ENCODE measurements around the gene DDX54.

DDX54 gene

DNA sequence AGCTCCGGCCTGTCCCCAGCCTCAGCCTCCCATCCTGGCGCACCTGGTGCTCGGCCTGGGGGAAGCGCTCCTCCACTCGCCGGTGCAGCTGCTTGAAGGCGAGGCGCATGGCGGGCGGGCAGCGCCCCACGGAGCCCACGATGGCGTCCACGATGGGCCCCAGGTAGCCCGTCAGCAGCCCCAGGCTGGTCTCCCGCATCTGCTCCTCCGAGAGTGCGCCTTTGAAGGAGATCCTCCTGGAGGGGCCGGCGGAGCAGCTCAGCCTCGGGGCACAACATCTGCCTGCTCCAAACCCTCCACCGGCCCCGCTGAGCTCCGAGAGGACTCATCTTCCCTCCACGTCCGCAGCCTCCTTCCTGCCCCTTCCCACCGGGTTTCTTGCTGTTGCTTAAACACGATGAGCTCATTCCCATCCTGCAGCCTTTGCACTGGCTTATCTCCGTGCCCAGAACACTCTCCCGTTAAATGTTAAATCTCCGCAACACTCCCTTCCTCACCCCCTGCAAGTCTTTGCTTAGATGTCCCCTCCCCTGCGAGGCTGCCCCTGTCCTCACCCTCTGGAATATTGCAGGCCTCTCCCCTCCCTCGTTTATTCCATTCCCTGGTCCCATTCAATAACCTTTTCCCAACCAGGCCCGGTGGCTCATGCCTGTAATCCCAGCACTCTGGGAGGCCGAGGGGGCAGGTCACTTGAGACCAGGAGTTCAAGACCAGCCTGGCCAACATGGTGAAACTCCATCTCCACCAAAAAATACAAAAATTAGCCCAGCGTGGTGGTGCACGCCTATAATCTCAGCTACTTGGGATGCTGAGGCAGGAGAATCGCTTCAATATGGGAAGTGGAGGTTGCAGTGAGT is 73.0 kb downstream of the DDX54 start:
- H3K9ac ChIP-seq (ENCODE audit: low read depth, low read length), result no peak overlapping the region
- H3K27ac ChIP-seq (ENCODE audit: low read depth, low read length), result no peak overlapping the region
- no peaks in the 10 kb centered on the region for H3K4me1 ChIP-seq (ENCODE audit: insufficient read depth, low read length)
- no peak overlapping the region for H3K4me3 ChIP-seq (ENCODE audit: low read length)
- H3K36me3 ChIP-seq (ENCODE audit: insufficient read depth, low read length), result no peaks in the 10 kb centered on the region
- H3K27me3 ChIP-seq (ENCODE audit: insufficient read depth, low read length), result no peaks in the 10 kb centered on the region
- WGBS, result 76% methylated on average over 39 of the region's 39 CpGs
- H3K9me3 ChIP-seq (ENCODE audit: insufficient read depth, low read depth, low read length), result no peaks in the 10 kb centered on the region

- no peak overlapping the region for H3K27ac ChIP-seq (ENCODE audit: low read depth, low read length)
- no peaks in the 10 kb centered on the region for H3K4me1 ChIP-seq (ENCODE audit: insufficient read depth, low read length)
- H3K4me3 ChIP-seq (ENCODE audit: low read length), result no peak overlapping the region
- H3K9me3 ChIP-seq (ENCODE audit: insufficient read depth, low read depth, low read length), result no peaks in the 10 kb centered on the region
- WGBS, result 88% methylated on average over 2 of the region's 3 CpGs
- no peaks in the 10 kb centered on the region for H3K36me3 ChIP-seq (ENCODE audit: insufficient read depth, low read length)
- H3K9ac ChIP-seq (ENCODE audit: low read depth, low read length), result no peak overlapping the region
- no peaks in the 10 kb centered on the region for H3K27me3 ChIP-seq (ENCODE audit: insufficient read depth, low read length)
Observed at GRCh38 chr12:113111247-113111646, 74.0 kb downstream of the DDX54 start.

DNA sequence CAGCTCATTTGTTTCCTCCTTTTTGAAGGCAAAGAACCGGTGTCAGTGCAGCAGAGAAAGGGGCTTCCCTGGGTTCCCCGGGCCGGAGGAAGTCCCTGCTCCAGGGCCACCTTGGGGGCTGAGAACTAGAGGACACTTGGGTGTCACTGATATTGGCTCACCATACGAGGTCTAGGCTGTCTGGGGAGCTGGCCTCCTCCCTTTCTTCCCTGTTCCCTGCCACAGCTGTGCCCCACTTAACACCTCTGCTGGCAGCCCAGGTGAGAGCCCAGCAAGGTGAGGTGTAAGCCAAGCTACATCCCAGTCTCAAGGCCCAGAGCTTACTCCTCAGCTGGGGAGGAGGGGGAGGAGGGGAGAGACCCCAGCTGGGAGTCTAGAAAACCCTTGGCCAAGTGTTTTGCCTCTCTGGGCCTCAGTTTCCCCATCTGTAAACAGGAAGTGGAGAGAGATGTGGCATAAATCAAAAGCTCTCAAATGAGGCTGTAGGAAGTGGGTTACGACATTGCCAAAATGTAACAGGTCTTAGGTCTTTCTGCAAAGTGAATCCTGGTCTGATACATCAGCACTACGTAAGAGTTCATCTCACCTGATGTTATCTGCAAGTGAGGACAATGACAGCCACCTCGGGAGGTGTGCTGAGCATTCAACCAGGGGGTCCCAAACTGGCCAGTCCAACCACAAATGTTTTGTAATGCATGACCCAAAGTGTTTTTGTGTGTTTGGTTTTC is 75.2 kb downstream of the DDX54 start:
- Histone ChIP-seq H3K36me3 (ENCODE audit: insufficient read depth, low read length) (no peaks in the 10 kb centered on the region), H3K4me1 (ENCODE audit: insufficient read depth, low read length) (no peaks in the 10 kb centered on the region), H3K9me3 (ENCODE audit: insufficient read depth, low read depth, low read length) (no peaks in the 10 kb centered on the region), H3K4me3 (ENCODE audit: low read length) (no peak overlapping the region), H3K27me3 (ENCODE audit: insufficient read depth, low read length) (no peaks in the 10 kb centered on the region), H3K9ac (ENCODE audit: low read depth, low read length) (no peak overlapping the region), H3K27ac (ENCODE audit: low read depth, low read length) (no peak overlapping the region)
- WGBS, result 77% methylated on average over 7 of the region's 7 CpGs

DNA sequence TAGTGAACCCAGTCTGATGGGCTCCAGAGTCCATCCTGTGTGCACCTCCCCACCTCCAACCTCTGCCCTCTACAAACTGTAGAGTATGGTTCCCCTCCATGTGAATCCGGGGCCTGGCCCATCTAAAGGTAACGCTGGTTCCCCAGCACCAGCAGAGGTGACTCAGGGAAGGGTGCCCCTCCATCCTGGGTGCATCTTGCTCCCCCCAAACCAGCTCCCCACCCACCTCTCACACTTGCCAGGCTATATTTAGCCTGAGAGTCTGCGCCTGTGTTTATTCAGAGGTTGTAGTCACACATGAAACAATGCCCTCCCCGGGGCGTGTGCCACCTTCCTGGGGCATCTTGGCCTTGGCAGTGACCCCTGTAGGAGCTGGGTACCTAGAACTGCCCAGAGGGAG is 75.9 kb downstream of the DDX54 start:
- no peak overlapping the region for H3K27ac ChIP-seq (ENCODE audit: low read depth, low read length)
- WGBS, result 94% methylated on average over 5 of the region's 5 CpGs
- no peaks in the 10 kb centered on the region for H3K36me3 ChIP-seq (ENCODE audit: insufficient read depth, low read length)
- H3K27me3 ChIP-seq (ENCODE audit: insufficient read depth, low read length), result no peaks in the 10 kb centered on the region
- no peak overlapping the region for H3K4me3 ChIP-seq (ENCODE audit: low read length)
- H3K9me3 ChIP-seq (ENCODE audit: insufficient read depth, low read depth, low read length), result no peaks in the 10 kb centered on the region
- no peak overlapping the region for H3K9ac ChIP-seq (ENCODE audit: low read depth, low read length)
- no peaks in the 10 kb centered on the region for H3K4me1 ChIP-seq (ENCODE audit: insufficient read depth, low read length)

- Histone ChIP-seq H3K27ac (ENCODE audit: low read depth, low read length) (no peak overlapping the region), H3K4me1 (ENCODE audit: insufficient read depth, low read length) (no peaks in the 10 kb centered on the region), H3K4me3 (ENCODE audit: low read length) (no peak overlapping the region), H3K9me3 (ENCODE audit: insufficient read depth, low read depth, low read length) (no peaks in the 10 kb centered on the region), H3K27me3 (ENCODE audit: insufficient read depth, low read length) (no peaks in the 10 kb centered on the region), H3K9ac (ENCODE audit: low read depth, low read length) (no peak overlapping the region), H3K36me3 (ENCODE audit: insufficient read depth, low read length) (no peaks in the 10 kb centered on the region)
- WGBS, result 99% methylated on average over 4 of the region's 4 CpGs
Observed at GRCh38 chr12:113108308-113108707, 77.0 kb downstream of the DDX54 start.
